Activated T-cell treated with anti-CD3 and anti-CD28 coated beads, Interleukin-2, amount 50 U/mL, for 1 hour (primary cell): ENCODE measurements around the gene WDR45B.
A peak's percentile ranks its signal among the peaks of the same experiment; 100 is the strongest.

ENCODE experiments used
- DNase-seq: peaks from one replicate; pipeline ENCODE4 v3.0.0-alpha.2; 2020

The WDR45B gene

DNA sequence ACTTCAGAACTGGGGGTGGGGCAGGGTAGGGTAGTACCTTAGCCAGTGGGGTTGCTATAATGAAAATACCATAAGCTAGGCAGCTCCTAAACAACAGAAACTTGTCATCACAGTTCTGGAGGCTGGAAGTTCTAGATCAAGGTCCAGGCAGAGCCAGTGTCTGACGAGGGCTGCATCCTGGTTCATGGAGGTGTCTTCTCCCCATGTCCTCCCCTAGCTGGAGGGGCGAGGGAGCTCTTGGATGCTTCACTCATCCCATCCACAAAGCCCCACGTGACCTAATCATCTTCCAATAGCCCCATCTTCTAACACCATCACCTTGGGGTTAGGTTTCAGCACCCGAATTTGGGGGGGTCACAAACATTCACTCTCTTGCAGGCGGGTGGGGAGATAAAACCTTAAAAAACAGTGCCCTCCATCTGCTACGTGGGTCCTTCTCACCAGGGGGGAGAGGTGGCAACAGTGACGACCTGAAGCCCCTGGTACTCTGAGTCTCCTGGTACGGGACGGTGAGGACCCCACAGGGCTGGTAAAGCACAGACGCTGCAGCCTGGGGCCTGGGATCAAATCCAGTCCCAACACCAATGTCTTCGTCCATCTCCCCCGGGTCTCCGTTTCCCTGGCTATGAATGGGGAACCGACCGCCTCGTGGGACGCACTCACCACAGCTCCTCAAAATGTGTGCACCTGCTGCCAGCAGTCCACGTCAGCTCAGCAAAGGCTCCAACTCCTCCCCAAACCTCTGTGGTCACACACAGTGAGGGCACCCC, 27.4 kb upstream of the WDR45B start:
- DNase-seq: no peak

DNA sequence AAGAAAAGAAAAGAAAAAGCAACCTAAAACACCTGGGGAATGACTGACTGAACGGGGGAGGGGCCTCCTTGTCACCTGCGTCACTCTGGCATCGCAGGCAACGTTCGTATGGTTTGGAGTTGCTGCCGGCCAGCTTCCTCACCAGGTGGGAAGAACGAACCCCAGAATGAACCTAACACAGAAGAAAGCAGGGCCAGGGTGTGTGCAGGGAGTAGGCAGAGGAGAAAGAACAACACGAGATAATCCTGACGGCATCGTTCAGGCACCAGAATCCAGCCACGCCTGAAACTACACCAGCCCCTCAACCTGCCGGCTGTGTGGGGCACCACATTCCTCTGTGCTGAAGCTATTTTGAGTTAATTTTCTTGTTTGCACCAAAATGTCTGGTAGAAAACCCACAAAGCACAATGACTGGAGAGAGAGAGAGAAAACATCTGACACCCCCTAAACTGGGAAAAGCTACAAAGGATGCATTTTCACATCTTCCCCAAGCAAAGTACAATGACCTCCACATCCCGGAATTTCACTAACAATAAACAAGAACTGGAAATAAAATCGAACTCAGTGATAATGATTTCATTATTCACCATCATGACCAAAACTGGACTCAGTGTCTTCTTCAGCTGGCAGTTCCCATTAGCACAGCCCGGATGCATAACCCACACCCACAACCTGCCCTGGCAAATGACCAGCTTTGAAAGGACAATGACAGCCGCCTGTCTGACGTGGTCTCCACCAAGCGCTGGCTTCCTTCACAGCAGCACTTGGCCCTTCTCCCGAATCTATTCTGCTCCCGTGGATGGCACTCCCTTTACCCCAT, 26.6 kb upstream of the WDR45B start:
- no peak for DNase-seq

DNA sequence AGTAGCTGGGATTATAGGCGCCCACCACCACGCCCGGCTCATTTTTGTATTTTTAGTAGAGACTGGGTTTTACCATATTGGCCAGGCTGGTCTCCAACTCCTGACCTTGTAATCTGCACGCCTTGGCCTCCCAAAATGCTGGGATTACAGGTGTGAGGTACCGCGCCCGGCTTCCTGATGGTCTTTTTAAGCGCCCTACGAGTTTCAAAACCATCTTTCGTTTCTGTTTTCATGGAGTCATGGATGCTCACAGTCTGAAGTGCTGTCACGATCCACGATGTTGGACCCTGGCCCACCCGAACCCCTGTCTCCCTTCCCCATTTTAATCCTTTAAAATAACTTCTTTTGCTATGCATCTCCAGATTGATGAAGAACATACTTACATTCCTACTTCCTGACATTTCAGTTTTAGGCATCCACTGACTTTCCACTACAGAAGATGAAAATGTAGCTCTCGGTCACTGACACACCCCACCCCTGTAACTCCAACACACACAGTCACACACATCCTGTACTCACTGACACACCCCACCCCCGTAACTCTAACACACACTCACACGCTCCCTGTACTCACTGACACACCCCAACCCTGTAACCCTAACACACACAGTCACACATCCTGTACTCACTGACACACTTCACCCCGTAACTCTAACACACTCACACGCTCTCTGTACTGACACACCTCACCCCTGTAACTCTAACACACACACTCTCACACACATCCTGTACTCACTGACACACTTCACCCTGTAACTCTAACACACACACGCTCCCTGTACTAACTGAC, 22.6 kb upstream of the WDR45B start:
- DNase-seq: no peak

DNA sequence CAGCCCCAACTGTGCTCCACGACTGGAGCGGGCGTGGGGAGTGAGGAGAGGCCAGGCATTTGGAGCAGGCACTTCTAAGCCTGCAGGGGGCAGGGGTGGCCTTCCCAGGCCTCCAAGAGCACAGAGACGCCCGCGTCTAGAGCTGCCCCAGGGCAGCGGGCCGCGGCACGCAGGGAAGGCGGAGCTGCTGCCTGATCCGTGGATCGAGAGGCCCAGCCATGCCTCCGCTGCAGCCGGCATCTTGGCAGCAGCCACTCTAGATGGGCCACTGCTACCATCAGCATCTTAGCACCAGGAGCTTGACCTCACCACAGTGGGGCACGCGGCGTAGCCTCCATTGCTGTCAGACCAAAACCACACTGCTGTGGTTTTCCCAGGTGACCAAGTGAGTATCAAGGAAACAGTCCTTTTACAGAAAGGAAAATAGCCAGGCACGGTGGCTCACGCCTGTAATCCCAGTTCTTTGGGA, 20.4 kb upstream of the WDR45B start:
- peak; percentile 36 for DNase-seq

DNA sequence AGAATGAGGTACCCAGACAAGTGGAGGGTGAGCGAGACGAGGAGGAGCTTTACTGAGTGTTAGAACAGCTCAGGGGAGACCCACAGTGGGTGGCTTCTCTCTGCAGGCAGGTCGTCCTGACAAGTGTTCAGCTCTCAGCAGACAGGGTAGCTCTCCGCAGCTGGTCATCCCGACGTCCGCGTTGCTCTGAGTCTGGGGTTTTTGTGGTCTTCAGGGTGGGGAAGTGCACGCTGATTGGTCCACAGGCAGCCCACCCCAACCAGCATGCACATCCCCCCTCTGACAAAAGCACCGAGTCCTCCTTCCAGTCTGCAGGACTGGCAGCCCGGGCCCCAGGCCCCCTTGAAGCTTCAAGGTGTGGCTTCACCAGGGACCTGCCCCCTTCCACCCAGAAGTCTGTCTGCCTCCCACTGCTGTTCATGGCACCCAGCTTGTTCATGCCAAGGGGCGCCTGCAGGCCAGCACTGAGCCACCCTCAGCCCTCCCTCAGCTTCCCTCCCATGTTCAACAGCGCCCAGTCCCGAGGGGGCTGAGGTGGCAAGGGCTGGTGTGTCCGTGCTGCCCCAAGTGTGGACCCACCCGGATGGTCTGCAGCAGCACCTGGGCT, 19.9 kb upstream of the WDR45B start:
- DNase-seq: no peak

DNA sequence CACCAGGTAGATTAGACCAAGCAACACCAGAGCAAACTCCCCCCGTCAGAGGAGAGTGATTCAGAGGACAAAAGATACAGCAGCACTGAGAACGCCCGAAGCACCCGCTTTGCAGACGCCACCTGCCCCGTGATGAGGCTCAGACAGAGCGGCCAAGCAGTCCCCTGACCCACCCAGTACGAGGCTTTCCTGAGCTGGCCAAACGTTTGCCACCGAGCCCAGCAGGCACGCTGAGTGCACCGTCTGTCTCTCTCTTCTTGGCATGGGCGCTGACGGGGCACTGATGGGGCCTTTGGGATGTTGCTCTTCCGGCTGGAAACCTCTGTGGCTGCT, 19.4 kb upstream of the WDR45B start:
- DNase-seq: no peak

DNA sequence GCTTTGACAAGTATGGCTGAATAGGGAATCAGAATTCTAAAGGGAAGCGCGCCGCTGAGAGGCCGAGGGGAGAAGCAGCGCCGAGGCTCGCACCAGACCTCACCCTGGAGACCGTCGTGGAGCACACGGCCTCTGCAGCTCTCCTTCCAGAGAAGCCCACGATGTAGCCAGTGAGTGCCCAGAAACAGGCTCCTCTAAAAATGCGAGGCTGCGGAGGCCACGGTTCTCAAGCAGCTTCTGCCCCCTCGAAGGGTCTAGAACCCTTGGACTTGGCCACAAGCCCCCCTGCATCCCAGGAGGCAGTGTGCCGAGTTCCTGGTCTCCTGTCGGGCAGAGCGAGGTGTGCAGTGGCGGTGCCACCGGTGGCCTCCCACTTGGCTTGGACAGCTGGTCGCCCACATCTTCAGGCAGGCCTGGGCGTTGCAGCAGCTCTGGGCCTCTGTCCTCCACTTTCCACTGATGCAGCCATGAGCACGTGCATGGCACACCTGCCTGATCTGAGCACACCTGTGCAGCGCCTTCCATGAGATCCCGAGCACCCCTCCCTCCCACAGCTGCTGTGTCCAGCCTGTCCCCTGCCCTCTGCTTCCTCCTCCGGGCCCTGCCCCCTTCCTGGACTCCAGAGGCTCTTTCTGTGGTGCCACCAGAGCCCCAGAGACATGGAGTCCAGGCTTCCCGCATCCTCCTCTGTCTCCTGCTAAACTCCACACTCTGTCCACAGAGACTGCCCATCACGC, 18.9 kb upstream of the WDR45B start:
- DNase-seq: no peak

DNA sequence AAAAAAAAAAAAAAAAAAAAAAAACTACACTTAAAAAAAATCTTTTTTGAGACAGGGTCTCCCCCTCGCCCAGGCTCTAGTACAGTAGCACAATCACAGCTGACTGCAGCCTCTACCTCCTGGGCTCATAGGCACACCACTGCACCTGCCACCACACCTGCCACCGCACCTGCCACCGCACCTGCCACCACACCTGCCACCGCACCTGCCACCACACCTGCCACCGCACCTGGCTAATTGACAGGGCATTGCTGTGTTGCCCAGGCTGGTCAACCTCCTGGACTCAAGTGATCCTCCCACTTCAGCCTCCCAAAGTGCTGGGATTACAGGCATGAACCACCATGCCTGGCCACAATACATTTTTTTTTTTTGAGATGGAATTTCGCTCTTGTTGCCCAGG, 17.6 kb upstream of the WDR45B start:
- DNase-seq: no peak

DNA sequence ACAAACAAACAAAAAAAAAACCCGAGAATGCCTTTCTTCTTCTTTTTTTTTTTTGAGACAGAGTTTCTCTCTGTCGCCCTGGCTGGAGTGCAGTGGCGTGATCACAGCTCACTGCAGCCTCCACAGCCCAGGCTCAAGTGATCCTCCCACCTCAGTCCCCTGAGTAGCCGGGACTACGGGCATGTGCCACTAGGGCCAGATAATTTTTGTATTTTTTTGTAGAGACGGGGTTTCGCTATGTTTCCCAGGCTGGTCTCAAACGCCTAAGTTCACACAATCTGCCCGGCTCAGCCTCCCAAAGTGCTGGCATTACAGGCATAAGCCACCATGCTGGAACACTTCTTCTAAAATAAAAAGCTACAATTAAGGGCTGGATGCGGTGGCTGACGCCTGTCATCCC, 17.0 kb upstream of the WDR45B start:
- DNase-seq: no peak

DNA sequence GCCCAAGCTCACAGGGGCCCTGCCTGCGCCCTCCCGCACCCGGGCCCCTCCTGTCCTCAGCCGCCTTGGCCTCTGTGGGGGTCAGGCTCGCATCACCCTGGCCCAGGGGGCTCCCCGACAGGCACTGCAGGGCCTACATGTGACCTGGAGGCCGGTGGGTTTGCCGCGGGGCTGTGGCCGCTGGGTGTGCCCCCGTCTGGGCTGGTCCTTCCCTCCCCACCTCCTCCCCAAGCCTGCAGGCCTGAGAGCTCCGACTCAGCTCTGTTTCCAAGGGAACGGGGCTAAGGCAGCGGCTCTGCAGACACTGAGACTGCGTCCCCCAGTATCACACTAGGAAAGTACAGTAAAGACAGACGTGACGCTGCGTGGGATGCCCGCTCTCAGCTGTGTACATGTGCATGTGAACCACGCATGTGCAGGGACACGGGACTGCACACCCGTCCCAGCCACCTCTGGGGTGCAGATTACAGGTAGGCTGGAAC, 16.5 kb upstream of the WDR45B start:
- DNase-seq: no peak

DNA sequence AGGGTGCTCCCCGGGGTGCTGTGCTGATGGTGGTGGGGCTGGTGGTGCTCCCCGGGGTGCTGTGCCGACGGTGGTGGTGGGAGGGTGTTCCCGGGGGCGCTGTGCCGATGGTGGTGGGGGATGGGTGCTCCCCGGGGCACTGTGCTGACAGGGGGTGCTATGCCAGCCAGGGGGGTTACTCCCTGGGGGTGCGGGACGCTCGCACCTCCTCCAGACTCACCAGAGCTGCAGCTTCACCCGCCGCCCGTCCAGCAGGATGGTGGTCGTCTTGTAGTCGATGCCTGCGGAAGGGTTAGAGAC, 16.0 kb upstream of the WDR45B start:
- DNase-seq: no peak

DNA sequence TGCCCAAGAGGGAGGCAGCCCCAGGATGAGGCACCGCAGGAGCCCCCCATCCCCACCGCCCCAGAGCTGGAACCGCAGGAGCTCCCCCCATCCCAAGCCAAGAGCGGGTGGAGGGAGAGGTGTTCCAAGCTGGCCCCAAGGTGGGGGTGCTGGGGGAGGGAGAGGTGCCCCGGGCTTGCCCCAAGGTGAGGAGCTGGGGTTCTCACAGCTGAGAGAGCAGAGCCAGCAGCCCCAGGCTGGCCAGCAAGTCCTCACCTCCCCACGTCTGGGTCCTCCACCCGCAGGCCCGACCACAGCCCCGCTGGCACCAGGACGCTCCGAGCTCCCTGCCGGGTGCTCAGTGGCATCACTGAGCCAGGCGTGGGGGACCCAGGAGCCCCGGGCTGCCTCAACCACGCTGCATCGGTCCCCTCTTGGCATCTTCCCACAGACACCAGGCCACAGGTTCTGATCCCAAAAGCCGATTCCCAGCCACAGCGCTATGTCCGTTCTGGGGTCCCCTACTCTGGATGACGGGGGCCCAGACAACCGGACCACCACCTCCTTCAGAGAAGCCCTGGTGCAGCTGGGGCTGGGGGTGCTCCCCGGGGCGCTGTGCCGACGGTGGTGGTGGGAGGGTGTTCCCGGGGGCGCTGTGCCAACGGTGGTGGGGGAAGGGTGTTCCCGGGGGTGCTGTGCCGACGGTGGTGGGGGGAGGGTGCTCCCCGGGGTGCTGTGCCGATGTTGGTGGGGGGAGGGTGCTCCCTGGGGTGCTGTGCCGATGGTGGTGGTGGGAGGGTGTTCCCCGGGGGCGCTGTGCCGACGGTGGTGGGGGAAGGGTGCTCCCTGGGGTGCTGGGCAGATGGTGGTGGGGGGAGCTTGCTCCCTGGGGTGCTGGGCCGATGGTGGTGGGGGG, 15.4 kb upstream of the WDR45B start:
- DNase-seq: no peak

DNA sequence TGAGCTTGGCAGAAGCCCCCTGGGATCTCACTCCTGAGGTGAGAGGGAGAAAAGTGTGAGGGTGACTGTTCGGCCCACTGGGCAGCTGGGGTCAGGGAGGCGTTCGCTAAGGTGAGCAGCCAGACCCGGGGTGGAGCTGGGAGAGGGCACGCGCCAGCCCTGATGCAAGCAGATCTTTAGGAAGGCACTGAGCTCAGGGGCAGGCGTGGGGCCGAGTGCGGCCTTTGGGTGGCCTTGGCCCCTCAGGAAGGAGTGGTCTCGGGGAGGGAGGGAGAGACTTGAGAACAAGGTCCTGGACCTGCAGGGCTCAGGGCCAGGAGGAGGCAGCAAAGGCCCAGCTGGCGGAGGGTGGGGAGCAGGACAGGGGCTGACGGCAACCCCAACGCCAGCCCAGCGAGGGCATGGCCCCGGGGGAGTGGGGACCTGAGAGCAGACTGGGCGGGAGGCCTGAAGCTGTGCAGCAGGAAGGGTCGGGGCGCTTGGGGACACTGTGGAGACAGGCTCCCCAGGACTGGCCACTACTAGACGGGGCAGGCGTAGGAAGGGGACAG, 14.5 kb upstream of the WDR45B start:
- no peak for DNase-seq

DNA sequence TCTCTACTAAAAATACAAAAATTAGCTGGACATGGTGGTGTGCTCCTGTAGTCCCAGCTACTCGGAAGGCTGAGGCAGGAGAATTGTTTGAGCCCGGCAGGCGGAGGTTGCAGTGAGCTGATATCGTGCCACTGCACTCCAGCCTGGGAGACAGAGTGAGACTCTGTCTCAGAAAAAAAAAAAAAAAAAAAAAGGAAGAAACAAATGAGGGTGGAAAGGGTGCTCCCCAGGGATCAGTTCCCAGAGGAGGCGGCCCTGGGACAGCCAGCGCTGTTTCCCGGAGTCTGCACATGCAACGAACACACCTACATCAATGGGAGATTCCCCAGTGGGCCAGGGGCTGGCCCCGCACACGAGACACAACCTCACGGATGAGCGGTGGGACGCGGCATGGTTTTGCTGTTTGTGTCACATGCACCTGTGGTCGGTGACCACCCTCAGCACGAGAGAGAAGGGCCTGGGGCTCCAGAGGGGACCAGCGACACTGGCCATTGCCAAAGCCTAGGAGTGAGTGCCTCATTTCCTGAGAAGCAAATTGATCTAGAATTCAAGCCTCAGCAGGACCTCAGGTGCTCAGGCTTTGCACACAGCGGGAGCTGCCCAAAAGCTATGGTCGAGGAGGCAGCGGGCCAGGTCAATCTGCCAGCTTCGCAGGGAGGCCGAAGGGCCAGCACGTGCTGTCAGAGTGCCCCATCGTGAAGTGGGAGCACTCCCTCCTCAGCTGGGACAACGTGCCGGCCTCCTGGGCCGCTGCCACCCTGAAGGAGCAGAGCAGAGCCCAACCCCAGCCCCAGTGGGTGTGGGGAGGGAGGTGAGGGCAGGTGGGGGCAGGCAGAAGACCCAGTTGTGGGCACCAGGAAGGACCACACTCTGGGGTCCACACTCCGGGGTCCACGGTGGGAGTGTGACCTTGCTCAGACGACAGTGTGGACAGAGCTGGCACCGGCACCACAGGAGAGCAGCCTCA, 13.8 kb upstream of the WDR45B start:
- DNase-seq: no peak

DNA sequence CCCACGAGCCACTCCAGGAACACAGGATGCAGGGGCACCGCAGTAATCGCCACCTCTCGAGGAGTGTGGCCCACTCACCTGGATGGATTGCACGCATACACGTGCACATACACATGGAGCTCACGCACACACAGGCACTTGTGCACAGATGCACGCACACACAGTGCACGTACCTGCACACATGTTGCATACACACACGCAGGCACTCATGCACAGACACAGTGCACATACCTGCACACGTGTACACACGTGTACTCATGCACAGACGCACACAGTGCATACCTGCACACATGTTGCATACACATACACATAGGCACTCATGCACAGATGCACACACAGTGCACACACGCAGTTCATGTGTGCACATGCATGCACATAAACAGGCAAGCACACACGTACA, 11.6 kb upstream of the WDR45B start:
- DNase-seq: no peak

DNA sequence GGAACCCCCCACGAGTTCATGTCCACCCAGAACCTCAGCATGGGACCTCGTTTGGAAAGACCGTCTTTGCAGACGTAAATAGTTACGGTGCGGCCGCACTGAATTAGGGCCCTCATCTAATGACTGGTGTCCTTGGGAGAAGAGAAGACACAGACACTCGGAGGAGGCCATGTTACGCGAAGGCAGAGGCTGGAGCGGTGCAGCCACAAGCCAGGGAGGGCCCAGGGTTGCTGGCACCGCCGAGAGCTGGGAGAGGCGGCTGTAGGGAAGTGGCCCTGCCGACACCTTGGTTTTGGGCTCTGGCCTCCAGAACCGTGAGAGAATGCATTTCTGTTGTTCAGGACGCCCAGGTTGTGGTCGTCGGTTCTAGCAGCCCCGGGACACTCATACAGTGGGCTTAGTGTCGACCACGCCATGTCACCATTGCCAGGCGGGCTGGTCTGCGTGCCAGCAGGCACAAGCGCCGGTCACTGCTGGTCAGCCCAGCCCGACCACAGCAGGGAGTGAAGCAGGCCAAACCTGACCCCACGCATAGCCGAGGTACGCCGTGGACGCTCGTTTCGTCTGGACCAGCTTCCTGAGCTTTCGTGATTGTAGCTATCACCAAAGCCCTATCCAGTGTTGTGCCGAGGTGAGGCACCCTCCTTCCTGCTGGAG, 10.7 kb upstream of the WDR45B start:
- DNase-seq: no peak

DNA sequence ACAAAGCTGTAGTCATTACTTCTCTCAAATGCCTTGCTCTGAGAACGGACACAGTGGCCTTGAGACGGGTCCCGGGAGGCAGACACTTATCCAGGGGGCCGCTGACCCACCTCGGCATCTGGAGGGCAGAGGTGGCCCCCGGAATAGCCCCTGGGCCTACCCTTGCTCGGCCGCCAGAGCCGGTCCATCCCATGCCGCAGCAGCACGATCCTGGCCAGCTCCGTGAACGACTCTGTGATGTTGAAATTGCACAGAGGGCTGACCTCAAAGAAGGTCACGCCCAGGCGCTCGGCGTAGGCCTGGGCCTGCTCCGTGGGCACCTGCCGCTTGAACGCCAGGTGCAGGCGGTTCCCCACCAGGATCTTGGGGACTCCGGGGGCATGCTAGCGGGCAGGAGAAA, 10.1 kb upstream of the WDR45B start:
- DNase-seq: no peak

DNA sequence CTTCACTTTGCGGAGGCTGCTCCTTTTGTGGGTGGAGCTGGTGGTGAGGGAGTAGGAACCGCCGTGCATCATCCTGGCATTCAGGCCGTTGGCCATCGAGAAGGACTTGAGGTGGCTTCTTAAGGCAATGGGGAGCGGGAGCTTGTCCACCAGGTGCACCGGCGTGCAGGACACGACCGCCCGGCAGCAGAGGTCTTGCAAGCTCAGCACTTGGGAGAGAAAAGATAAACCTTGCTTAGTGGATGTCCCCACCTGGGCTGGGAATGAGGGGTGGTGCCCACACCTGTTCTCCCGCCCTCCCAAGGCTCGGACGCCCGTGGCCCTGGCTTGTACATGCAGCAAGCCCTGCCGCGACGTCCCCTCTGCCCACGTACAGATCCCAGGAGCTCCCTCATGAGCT, 9.7 kb upstream of the WDR45B start:
- DNase-seq: no peak

DNA sequence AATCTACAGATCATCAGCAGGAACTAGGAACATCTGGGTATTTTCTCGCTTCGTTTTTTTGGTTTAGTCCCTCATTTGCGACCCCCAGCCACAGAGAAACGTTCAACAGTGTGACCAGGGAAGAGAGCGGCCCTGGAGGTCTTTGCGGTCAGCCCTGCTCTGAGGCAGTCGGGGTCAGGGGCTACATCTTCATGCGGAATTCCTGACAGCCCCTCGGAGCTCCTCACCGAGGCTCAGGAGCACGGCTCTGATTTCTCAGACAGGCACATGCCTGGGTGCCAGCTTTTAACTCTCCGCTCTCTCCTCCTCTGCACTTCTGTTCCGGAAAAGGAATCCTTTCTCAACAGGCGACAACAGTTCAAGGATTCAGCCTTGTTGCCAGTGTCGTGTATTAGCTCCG, 8.0 kb upstream of the WDR45B start:
- DNase-seq: no peak
